HEK293 (cell line): ENCODE measurements around the gene SH2D4B.

ENCODE experiments used
- REPIN1 ChIP-seq: fragments of 450-650 bp; formaldehyde crosslinking; IDR thresholded peaks from 2 replicates; pipeline ENCODE4 v1.5.1; 2017; ENCODE audit warnings: missing biosample characterization, missing genetic modification characterization, low read depth
- ZBTB21 ChIP-seq: fragments of 450-650 bp; formaldehyde crosslinking; IDR thresholded peaks from 2 replicates; pipeline ENCODE4 v1.5.1; 2017; ENCODE audit warnings: missing biosample characterization, missing genetic modification characterization
- ZNF24 ChIP-seq: fragments of 450-650 bp; formaldehyde crosslinking; IDR thresholded peaks from 2 replicates; pipeline ENCODE4 v1.5.1; 2016; ENCODE audit warnings: missing biosample characterization, missing genetic modification characterization
- ZNF274 ChIP-seq, 2 experiments: fragments of 200-500 bp in 1 of 2; fragments of 450-650 bp in 1 of 2; sonication (Bioruptor generic) in 1 of 2; formaldehyde crosslinking in 1 of 2; IDR thresholded peaks; 2 replicates each; pipeline versions ENCODE4 v1.5.1 to v1.6.1; 2014 to 2016; ENCODE audit warnings: borderline replicate concordance in 1 of 2, inconsistent platforms in 1 of 2, low read length in 1 of 2, missing biosample characterization in 1 of 2, missing genetic modification characterization in 1 of 2
- ZNF510 ChIP-seq: fragments of 450-650 bp; formaldehyde crosslinking; IDR thresholded peaks from 2 replicates; pipeline ENCODE4 v1.5.1; 2018; ENCODE audit warnings: mild to moderate bottlenecking, missing genetic modification characterization, missing biosample characterization; ENCODE audit not compliant: insufficient replicate concordance
- ZNF629 ChIP-seq: fragments of 450-650 bp; formaldehyde crosslinking; IDR thresholded peaks from 2 replicates; pipeline ENCODE4 v1.5.1; 2017; ENCODE audit warnings: missing biosample characterization, missing genetic modification characterization
- ZSCAN23 ChIP-seq: fragments of 450-650 bp; formaldehyde crosslinking; IDR thresholded peaks from 2 replicates; pipeline ENCODE4 v1.5.1; 2016; ENCODE audit warnings: missing biosample characterization, missing genetic modification characterization
- TF ChIP-seq, protein P1 (sequence below): fragments of 450-650 bp; formaldehyde crosslinking; IDR thresholded peaks from 2 replicates; pipeline ENCODE4 v1.5.1; 2016; ENCODE audit warnings: missing biosample characterization, missing genetic modification characterization
- TF ChIP-seq, protein P2 (sequence below): fragments of 450-650 bp; formaldehyde crosslinking; IDR thresholded peaks from 2 replicates; pipeline ENCODE4 v1.5.1; 2016; ENCODE audit warnings: missing biosample characterization, missing genetic modification characterization

DNA sequence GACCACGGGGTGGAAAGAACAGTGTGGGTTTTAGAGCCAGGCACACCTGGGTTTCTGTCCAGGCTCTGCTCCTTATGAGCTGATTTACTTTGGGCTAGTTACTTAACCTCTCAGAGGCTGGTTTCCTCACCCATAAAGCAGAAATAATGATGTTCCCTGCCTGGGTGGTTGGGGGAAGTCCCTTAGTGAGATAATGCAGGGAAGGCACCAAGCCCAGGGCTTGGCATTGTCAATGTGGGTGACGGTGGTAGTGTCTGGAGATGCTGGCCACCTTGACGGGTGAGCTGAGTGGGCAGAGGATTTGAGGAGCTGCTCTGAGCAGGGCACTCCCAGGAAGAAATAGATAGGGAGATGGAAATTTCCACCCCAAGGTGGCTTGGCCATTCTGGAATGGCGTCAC lies 65.2 kb downstream of the SH2D4B start:
- no peak for TF ChIP-seq ZNF510
- TF ChIP-seq ZBTB21 (tag by site-specific recombination) = no peak
- no peak for TF ChIP-seq ZNF274 (IDR thresholded peaks at IDR 0.05; ENCODE audit: low read length)
- no peak for TF ChIP-seq ZNF274 (tag by site-specific recombination; IDR thresholded peaks at IDR 0.05; ENCODE audit: borderline replicate concordance)
- TF ChIP-seq, protein P1, sequence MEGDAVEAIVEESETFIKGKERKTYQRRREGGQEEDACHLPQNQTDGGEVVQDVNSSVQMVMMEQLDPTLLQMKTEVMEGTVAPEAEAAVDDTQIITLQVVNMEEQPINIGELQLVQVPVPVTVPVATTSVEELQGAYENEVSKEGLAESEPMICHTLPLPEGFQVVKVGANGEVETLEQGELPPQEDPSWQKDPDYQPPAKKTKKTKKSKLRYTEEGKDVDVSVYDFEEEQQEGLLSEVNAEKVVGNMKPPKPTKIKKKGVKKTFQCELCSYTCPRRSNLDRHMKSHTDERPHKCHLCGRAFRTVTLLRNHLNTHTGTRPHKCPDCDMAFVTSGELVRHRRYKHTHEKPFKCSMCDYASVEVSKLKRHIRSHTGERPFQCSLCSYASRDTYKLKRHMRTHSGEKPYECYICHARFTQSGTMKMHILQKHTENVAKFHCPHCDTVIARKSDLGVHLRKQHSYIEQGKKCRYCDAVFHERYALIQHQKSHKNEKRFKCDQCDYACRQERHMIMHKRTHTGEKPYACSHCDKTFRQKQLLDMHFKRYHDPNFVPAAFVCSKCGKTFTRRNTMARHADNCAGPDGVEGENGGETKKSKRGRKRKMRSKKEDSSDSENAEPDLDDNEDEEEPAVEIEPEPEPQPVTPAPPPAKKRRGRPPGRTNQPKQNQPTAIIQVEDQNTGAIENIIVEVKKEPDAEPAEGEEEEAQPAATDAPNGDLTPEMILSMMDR (tag by site-specific recombination) = no peak
- TF ChIP-seq, protein P2, sequence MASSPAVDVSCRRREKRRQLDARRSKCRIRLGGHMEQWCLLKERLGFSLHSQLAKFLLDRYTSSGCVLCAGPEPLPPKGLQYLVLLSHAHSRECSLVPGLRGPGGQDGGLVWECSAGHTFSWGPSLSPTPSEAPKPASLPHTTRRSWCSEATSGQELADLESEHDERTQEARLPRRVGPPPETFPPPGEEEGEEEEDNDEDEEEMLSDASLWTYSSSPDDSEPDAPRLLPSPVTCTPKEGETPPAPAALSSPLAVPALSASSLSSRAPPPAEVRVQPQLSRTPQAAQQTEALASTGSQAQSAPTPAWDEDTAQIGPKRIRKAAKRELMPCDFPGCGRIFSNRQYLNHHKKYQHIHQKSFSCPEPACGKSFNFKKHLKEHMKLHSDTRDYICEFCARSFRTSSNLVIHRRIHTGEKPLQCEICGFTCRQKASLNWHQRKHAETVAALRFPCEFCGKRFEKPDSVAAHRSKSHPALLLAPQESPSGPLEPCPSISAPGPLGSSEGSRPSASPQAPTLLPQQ (tag by site-specific recombination) = no peak
- no peak for TF ChIP-seq REPIN1 (tag by site-specific recombination)
- TF ChIP-seq ZNF629 (tag by site-specific recombination) = no peak
- no peak for TF ChIP-seq ZSCAN23 (tag by site-specific recombination)
- no peak for TF ChIP-seq ZNF24 (tag by site-specific recombination)
